HK-2 (cell line): ENCODE data around the gene DYRK1B.
"Not testable (repeated sequence)": the region's sequence is repeated elsewhere in the genome, so short reads cannot be mapped to it uniquely, and the experiment has no call there.

ENCODE experiments used
- DNase-seq: peaks from one replicate; pipeline ENCODE4 v3.0.0-alpha.2; 2018; ENCODE audit not compliant: unreplicated experiment

Gene DYRK1B

DNA sequence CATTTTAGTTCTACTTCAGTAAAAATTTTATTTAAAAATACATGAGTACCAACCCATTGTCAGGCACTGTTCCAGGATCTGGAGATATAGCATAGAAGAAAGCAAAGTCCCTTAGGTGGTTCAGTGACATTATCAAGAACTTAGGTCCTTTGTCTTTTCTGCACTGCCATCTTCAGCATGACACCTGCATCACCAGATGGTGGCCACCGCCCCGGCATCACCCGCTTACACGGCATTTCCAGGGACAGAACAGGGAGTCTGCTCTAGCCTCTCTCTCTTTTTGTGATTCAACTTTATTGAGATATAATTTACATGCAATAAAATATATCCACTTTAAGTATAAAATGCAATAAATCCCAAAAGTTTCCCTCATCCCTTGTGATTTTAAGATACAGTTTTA lies 23.5 kb downstream of the DYRK1B start:
- no peak for DNase-seq

DNA sequence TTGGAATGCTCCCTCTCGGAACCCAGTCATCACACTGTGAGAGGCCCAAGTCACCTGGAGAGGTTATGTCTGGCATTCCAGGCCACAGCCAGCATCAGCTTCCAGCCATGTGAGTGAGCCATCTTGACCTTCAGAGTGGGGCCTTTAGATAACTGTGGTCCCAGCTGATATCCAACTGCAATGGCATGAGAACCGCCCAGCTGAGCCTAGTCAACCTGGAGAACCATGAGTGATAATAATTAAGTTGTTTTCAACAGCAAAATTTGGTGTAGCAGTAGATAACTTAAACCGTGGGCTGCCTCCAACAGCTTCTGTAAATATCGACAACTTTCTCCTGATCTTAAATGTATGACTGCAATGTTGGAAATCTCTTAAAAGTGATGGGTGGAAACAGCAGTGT lies 24.6 kb downstream of the DYRK1B start:
- DNase-seq: no peak

DNA sequence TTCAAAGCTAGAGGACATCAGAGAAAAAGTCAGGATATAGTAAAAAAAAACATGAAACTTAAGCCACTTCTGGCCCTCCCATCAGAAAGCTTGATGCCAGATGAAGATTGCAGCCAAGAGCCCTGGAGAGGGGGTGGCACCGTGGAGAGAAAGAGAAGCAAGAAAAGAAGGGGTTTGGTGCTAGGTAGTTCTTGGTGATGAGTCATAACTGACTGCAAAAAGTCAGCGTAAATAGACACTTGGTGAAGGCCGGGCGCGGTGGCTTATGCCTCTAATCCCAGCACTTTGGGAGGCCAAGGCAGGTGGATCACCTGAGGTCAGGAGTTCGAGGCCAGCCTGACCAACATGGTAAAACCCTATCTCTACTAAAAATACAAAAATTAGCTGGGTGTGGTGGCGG lies 25.3 kb downstream of the DYRK1B start:
- DNase-seq: not testable (repeated sequence)

DNA sequence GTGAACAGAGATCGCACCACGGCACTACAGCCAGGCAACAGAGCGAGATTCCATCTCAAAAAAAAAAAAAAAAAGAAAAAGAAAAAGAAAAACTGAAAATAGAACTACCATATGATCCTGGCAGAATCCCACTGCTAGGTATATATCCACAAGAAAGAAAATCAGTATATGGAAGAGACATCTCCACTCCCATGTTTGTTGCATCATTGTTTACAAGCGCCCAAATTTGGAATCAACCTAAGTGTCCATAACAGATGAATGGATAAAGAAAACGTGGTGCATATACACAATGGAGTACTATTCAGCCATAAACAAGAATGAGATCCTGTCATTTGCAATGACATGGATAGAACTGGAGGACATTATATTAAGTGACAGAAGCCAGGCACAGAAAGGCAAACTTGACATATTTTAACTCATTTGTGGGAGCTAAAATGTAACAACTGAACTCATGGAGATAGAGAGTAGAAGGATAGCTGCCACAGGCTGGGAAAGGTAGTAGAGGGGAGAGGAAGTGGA lies 26.1 kb downstream of the DYRK1B start:
- no peak for DNase-seq

DNA sequence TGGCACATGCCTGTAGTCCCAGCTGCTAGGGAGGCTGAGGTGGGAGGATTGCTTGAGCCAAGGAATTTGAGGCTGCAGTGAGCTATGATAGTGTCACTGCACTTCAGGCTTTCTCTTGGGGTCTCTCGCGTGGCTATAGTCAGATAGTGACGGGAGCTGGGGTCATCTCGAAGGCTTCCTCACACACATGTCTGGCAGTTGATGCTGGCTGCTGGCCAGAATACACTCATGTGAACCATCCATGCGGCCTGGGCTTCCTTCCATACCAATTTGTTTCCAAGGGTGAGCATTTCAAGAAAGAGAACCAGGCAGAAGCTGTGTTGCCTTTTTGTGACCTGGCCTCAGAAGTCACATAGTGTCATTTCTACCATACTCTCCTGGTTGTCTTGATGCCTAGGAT lies 28.9 kb downstream of the DYRK1B start:
- DNase-seq: no peak

DNA sequence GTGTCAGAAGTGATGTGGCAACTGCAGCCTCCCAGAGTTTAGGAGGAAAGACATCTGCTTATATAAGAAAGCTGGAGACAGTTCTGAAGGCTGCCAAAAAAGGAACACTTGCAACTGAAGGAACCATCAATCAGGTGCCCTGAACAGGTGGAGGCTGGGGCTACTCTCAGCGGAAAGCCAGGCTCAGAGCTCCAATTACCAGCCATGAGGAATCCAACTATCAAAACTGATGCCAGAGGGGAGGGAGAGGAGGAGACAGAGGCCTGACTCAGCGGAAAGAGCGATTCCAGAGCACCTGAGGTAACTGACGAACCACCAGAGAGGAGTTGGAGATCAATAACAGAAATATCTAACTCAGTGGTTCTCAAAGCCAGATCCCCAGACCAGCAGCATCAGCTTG lies 31.0 kb downstream of the DYRK1B start:
- DNase-seq: no peak

DNA sequence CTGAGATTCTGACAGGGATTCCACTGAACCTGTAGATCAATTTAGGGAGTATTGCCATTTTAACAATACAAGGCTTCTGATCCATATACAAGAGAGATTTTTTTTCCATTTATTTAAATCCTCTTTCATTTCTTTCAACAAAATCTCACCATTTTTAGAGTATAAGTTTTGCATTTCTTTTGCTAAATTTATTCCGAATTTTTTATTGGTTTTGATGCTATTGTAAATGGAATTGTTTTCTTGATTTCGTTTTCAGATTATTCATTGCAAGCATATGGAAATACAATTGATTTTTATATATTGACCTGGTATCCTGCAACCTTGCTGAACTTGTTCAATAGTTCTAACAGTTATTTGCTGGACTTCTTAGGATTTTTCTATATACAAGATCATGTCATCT lies 36.9 kb downstream of the DYRK1B start:
- DNase-seq: no peak

DNA sequence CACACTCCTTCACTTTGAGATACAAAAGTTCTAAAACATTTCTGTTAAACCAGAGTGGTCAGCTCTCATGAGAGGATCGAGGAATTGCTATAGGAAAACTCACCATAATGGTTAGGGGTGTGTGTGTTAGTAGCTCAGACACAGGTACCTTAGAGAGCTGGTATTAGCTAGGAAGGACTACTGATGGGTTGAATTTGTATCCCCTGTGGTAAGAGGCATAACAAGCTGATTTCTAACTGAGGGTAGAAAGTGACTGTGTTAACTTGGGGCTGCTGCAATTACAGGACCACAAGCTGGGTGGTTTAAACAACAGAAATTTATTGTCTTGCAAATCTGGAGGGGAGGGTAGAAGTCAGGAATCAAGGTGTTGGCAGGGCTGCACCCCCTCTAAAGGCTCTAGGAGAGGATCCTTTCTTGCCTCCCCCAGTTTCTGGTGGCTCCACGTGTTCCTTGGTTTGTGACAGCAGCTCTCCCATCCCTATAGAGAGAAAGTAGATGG lies 37.9 kb downstream of the DYRK1B start:
- DNase-seq: no peak

DNA sequence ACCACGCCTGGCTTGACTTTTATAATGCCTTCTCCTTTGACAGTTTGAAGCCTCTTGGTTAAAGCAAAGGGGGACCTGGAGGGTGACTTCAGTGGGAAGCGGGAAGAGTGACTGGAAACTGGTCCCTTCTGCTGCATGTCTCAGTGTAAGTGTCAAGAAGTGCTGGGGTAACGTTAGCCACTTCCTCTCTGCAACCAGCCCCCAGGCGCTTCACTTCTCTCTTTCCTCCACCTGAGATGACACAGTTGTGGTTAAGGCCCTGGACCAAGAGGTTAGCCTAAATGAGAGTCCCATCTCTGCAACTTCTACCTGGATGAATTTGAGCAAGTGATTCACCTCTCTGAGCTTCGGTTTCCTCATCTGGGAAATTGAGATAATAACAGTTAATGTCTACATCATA lies 39.0 kb downstream of the DYRK1B start:
- no peak for DNase-seq

DNA sequence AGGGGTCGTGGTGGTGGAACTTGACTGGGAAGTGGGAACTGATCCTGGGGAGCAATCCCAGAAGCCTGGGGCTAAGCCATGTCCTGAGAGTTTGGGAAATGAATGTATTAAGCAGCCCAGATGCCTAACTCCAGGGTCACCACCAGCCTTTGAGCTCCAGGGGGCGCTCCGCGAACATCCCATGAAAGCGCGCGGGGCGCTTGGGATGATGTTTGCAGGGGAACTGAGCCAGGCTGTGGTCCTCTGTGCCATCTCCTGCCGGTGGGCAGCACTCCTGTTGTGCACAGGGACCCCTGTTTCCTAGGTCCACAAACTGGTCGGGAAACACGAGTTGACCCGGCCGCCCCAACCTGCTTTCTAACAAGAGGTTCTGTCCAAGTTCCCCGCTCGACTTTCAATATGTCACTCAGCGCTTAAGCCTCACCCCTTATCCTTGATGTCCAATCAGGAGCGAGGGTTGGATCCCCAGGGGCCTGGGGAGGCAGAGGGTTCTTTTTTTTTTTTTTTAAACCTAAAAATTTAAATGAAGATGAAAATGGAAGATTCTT lies 40.9 kb downstream of the DYRK1B start:
- DNase-seq: peak; percentile 63

DNA sequence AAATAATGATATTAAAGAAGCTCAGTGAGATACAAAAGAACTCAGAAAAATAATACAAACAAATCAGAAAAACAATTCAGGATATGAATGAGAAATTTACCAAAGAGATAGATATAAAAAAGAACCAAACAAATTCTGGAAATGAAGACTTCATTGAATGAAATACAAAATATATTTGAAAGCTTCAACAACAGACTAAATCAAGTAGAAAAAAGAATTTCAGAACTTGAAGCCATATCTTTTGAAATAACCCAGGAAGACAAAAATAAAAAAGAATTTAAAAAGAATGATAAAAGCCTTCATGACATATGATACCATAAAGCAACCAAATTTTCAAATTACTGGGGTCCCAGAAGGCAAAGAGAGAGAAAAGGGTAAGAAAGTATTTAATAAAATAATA lies 45.7 kb downstream of the DYRK1B start:
- no peak for DNase-seq

DNA sequence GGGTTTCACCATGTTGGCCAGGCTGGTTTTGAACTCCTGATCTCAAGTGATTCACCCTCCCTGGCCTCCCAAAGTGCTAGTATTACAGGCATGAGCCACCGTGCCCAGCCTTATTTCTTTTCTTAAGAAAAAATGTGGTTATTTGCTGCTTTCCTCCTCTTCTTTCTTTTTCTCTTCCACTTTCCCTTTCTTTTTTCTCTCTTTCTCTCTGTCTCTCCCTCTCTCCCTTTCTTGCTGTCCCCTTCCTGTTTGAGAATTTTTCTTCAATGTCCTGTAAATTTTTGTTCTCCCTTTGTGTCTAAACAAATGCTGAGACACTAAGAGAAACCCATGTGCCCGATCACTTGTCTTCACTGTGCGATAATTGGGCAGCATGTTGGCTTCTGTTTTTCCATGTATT lies 53.1 kb downstream of the DYRK1B start:
- DNase-seq: no peak

DNA sequence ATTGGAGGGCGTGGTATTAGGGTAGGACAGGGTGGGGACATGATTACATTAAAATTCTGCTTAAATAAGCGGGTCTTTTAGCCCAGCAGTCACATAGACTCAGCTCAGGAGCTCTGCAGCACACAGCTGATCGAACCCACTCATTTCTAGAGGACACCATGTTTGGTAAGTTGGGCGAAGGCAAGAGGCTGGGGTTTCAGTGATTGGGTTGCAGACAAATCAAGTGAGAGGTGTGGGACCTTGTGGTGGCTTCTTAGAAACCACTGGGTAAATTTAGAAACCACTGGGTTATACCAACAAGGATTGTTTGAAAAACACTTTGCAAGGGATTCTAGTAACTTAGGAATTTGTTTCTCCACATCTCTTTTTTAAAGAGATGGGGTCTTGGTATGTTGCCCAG lies 55.2 kb downstream of the DYRK1B start, which contains the start of gene LEUTX:
Gene LEUTX, plus strand, starts transcription at position 92 of the 400 bp plus-strand sequence. Its CDS starts 67 bp downstream, at position 159.
- DNase-seq: no peak
